PC-3 (cell line): ENCODE measurements around the gene FUT8. TPM values are rescaled to one million over a fixed set of nuclear protein-coding genes. Genes with fewer than 3 reads are reported as not detected.

ENCODE experiments used
- ATAC-seq: fragments of 200-7000 bp; cut with Tn5 transposase; 2 replicates; pipeline ENCODE4 v1.9.1; 2020; ENCODE audit warnings: mild to moderate bottlenecking, moderate library complexity
- BruUV-seq: library from RNA; stranded (reverse); fragments of 400-500 nt; replicated peaks from 2 replicates; lab custom pipeline; 2021; lab: Mats Ljungman, UMichigan
- CTCF ChIA-PET: fragments of 300-600 bp; sonication (Branson Sonifier 250); formaldehyde crosslinking; loops from one replicate; lab custom pipeline; 2022; ENCODE audit warnings: antibody characterized with exemption; lab: Charles Lee
- POLR2A ChIA-PET: fragments of 300-600 bp; sonication (Branson Sonifier 250); formaldehyde crosslinking; loops from one replicate; lab custom pipeline; 2022; ENCODE audit warnings: antibody characterized with exemption; ENCODE audit not compliant: unreplicated experiment; lab: Charles Lee
- DNase-seq: peaks from one replicate; pipeline ENCODE4 v3.0.0-alpha.2; 2015
- H2AFZ ChIP-seq: fragments of 300-600 bp; sonication (generic); 2 replicates; pipeline ENCODE4 v1.6.0; 2016; ENCODE audit warnings: antibody characterized with exemption, low read length
- H3F3A ChIP-seq: fragments of 300-600 bp; sonication (generic); one replicate; pipeline ENCODE4 v1.6.0; 2017; ENCODE audit warnings: antibody characterized with exemption, low read length, control low read depth, mild to moderate bottlenecking; ENCODE audit not compliant: unreplicated experiment
- H3K27ac ChIP-seq: fragments of 300-600 bp; sonication (generic); 2 replicates; pipeline ENCODE4 v1.5.1; 2016; ENCODE audit warnings: mild to moderate bottlenecking, low read length
- H3K27me3 ChIP-seq: fragments of 300-600 bp; sonication (generic); 2 replicates; pipeline ENCODE4 v1.6.1; 2016; ENCODE audit warnings: low read length, mixed read lengths
- H3K36me3 ChIP-seq: fragments of 300-600 bp; sonication (generic); 2 replicates; pipeline ENCODE4 v1.6.1; 2016; ENCODE audit warnings: low read depth, mixed run types, low read length, mixed read lengths
- H3K4me1 ChIP-seq: fragments of 300-600 bp; sonication (generic); 2 replicates; pipeline ENCODE4 v1.5.1; 2016; ENCODE audit warnings: low read length; ENCODE audit not compliant: insufficient read depth
- H3K4me2 ChIP-seq: fragments of 300-600 bp; sonication (generic); 2 replicates; pipeline ENCODE4 v1.6.0; 2016; ENCODE audit warnings: low read length
- H3K4me3 ChIP-seq: fragments of 300-600 bp; sonication (generic); 2 replicates; pipeline ENCODE4 v1.5.1; 2016; ENCODE audit warnings: mild to moderate bottlenecking, low read length, mixed read lengths
- H3K79me2 ChIP-seq: fragments of 300-600 bp; sonication (generic); 2 replicates; pipeline ENCODE4 v1.6.1; 2017; ENCODE audit warnings: low read length, mixed read lengths
- H3K9ac ChIP-seq: fragments of 300-600 bp; sonication (generic); 2 replicates; pipeline ENCODE4 v1.6.0; 2016; ENCODE audit warnings: mild to moderate bottlenecking, low read length
- H3K9me2 ChIP-seq: fragments of 300-600 bp; sonication (generic); replicated peaks from 2 replicates; pipeline ENCODE4 v1.6.1; 2016; ENCODE audit warnings: mixed run types, low read length, mixed read lengths
- H3K9me3 ChIP-seq: fragments of 300-600 bp; sonication (generic); 2 replicates; pipeline ENCODE4 v1.6.1; 2016; ENCODE audit warnings: low read length, mixed read lengths
- H4K20me1 ChIP-seq: fragments of 300-600 bp; sonication (generic); 2 replicates; pipeline ENCODE4 v1.6.1; 2016; ENCODE audit warnings: low read length, mixed read lengths
- EZH2 ChIP-seq: fragments of 300-600 bp; sonication (generic); IDR thresholded peaks from one replicate; pipeline ENCODE4 v1.6.1; 2017; ENCODE audit warnings: antibody characterized with exemption, mild to moderate bottlenecking, low read length; ENCODE audit not compliant: unreplicated experiment
- EZH2phosphoT487 ChIP-seq: fragments of 300-600 bp; sonication (generic); IDR thresholded peaks from 2 replicates; pipeline ENCODE4 v1.6.1; 2018; ENCODE audit warnings: mild to moderate bottlenecking, antibody characterized with exemption, low read length, borderline replicate concordance
- intact Hi-C: fragments of 100-400 bp; cut with micrococcal nuclease; formaldehyde crosslinking; loops from 2 replicates; pipeline ENCODE4 v1.9.0; 2023
- total RNA-seq: library from RNA; depleted of rRNA; stranded (reverse); fragments of >200 nt; gene quantifications from 2 replicates; pipeline ENCODE4 v1.2.3, GENCODE V29; 2014
- TF ChIP-seq, protein P1 (sequence below): fragments of 300-600 bp; sonication (generic); conservative IDR thresholded peaks from 2 replicates; pipeline ENCODE4 v1.5.1; 2017; ENCODE audit warnings: antibody characterized with exemption, low read depth, mild to moderate bottlenecking, low read length

Gene FUT8
- total RNA-seq, 1 experiment from 2014 or later, result 132 TPM

DNA sequence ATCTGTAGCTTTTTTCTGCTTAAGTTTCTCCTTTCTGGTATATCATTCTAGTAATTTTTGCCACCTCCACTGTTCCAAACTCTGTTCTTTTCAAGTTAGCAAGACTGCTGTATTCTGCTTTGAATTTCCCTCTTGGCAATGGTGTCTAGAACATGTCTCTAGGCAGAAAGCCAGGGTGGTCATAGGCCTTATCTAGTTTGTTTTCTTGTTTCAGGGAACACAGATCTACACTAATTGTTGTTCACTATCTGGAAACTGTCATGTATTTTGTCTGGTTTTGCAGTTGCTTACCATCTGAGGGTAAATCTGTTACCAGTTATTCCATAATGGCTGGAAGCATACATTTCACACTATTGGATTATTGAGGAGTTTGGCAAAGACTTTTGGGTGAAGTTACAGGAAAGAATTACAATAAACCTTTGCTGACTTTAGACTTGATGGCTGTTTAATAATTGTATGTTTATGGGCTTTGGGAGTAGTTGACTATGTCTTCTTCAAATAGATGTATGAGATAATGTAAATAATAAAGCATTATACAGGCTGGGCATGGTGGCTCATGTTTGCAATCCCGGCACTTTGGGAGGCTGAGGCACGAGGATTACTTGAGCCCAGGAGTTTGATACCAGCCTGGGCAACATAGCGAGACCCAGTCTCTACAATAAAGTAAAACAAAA lies 41.4 kb downstream of the FUT8 start:
- ChIA-PET POLR2A (interaction anchor here (0.6 kb wide), 1 partner anchor 45 kb away, joined by 3 read pairs; no protein-coding TSS in a partner anchor), CTCF (no interaction called here)
- H3K27ac ChIP-seq, result no peak overlapping the region
- H3K36me3 ChIP-seq, result peaks cover 29% of the 10 kb centered on the region
- no peaks in the 10 kb centered on the region for H3K9me2 ChIP-seq
- H3K4me3 ChIP-seq, result no peak overlapping the region
- H4K20me1 ChIP-seq, result peaks cover 24% of the 10 kb centered on the region; the same call in 1 of the 2 replicates
- no peak overlapping the region for H3K4me2 ChIP-seq
- intact Hi-C loops, result no loop called here
- H3K4me1 ChIP-seq, result no peaks in the 10 kb centered on the region
- no peaks in the 10 kb centered on the region for H3K27me3 ChIP-seq
- no peaks in the 10 kb centered on the region for H3K9me3 ChIP-seq
- no peak overlapping the region for H2AFZ ChIP-seq
- H3K79me2 ChIP-seq, result peaks cover 85% of the 10 kb centered on the region
- H3K9ac ChIP-seq, result no peak overlapping the region
- ATAC-seq, result peak; percentile 85
- H3F3A ChIP-seq, result no peaks in the 10 kb centered on the region
- no peak for DNase-seq
- no peak for TF ChIP-seq EZH2phosphoT487
- no peak for TF ChIP-seq EZH2
- TF ChIP-seq, protein P1, sequence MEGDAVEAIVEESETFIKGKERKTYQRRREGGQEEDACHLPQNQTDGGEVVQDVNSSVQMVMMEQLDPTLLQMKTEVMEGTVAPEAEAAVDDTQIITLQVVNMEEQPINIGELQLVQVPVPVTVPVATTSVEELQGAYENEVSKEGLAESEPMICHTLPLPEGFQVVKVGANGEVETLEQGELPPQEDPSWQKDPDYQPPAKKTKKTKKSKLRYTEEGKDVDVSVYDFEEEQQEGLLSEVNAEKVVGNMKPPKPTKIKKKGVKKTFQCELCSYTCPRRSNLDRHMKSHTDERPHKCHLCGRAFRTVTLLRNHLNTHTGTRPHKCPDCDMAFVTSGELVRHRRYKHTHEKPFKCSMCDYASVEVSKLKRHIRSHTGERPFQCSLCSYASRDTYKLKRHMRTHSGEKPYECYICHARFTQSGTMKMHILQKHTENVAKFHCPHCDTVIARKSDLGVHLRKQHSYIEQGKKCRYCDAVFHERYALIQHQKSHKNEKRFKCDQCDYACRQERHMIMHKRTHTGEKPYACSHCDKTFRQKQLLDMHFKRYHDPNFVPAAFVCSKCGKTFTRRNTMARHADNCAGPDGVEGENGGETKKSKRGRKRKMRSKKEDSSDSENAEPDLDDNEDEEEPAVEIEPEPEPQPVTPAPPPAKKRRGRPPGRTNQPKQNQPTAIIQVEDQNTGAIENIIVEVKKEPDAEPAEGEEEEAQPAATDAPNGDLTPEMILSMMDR, result no peak
- no TSS peak for BruUV-seq

DNA sequence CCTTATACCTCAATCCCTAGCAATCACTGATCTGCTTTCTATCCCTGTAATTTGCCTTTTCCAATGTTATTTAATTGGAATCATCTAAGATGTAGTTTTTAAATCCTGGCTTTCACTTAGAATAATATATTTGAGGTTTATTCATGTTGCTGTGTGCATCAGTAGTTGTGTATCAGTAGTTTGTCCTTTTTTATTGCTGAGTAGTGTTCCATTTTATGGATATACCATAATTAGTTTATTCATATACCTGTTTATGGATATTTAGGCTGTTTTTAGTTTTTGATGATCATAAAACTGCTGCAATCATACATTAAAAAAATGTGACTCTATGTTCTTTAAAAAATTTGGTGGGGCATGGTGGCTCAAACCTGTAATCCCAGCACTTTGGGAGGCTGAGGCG lies 43.7 kb downstream of the FUT8 start:
- no peak overlapping the region for H3K4me3 ChIP-seq
- no peaks in the 10 kb centered on the region for H3K9me3 ChIP-seq
- H3K4me1 ChIP-seq, result no peaks in the 10 kb centered on the region; the same call in 1 of the 2 replicates
- ChIA-PET POLR2A (interaction anchor here (0.7 kb wide), 1 partner anchor 12 kb away, joined by 12 read pairs; no protein-coding TSS in a partner anchor), CTCF (no interaction called here)
- H3K27ac ChIP-seq, result no peak overlapping the region
- peaks cover 14% of the 10 kb centered on the region; the same call in 1 of the 2 replicates for H4K20me1 ChIP-seq
- no peaks in the 10 kb centered on the region for H3F3A ChIP-seq
- H3K9me2 ChIP-seq, result no peaks in the 10 kb centered on the region
- peaks cover 44% of the 10 kb centered on the region for H3K36me3 ChIP-seq
- DNase-seq (no peak), ATAC-seq (no peak)
- intact Hi-C loops, result no loop called here
- H3K9ac ChIP-seq, result no peak overlapping the region
- no peaks in the 10 kb centered on the region for H3K27me3 ChIP-seq
- no peak for TF ChIP-seq EZH2phosphoT487
- no peak for TF ChIP-seq EZH2
- TF ChIP-seq, protein P1, result no peak
- H3K4me2 ChIP-seq, result no peak overlapping the region
- no peak overlapping the region for H2AFZ ChIP-seq
- H3K79me2 ChIP-seq, result peaks cover 78% of the 10 kb centered on the region
- BruUV-seq, result no TSS peak

DNA sequence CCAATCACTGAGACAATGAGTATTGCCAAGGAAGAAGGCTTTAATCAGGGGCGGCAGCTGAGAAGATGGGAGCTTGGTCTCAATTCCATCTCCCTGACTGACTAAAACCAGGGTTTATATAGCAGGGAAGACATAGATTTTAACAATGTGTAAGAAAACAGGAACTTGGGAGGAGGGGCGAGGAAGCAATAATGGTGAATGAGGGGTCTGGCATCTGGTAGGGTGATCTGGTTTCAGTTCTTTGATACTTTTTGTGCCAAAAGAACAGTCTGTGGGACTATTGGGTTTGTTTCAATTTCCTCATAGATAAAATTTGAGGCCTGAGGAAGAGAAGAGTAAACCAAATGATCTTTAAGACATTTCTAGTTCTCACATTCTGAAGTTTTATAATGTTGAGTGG lies 49.2 kb downstream of the FUT8 start:
- TF ChIP-seq, protein P1, result no peak
- no peak for TF ChIP-seq EZH2
- no peak for DNase-seq
- Histone ChIP-seq H3K27me3 (no peaks in the 10 kb centered on the region), H4K20me1 (peaks cover 10% of the 10 kb centered on the region; the same call in 1 of the 2 replicates), H2AFZ (no peak overlapping the region), H3K36me3 (peaks cover 40% of the 10 kb centered on the region), H3K27ac (no peak overlapping the region), H3K4me3 (no peak overlapping the region), H3K9me3 (no peaks in the 10 kb centered on the region), H3K79me2 (peaks cover 77% of the 10 kb centered on the region), H3K9ac (no peak overlapping the region), H3K4me1 (peaks cover 13% of the 10 kb centered on the region), H3F3A (no peaks in the 10 kb centered on the region), H3K4me2 (no peak overlapping the region), H3K9me2 (no peaks in the 10 kb centered on the region)
- POLR2A ChIA-PET, result no interaction called here
- intact Hi-C loops, result no loop called here
- ATAC-seq, result no peak; the same call in 1 of the 2 replicates
- BruUV-seq, result no TSS peak
- CTCF ChIA-PET, result interaction anchor here (0.7 kb wide), 1 partner anchor 43 kb away, joined by 4 read pairs; no protein-coding TSS in a partner anchor
